ENCODE results near the gene UBAP2L. TPM values are rescaled to one million over a fixed set of nuclear protein-coding genes. Genes with fewer than 3 reads are reported as not detected.
"Not testable (repeated sequence)": the region's sequence is repeated elsewhere in the genome, so short reads cannot be mapped to it uniquely, and the experiment has no call there.

The UBAP2L gene
- total RNA-seq, 1 experiment from 2014 or later = 116 TPM

GRCh38 chr1:154240294-154240833 is 19.6 kb downstream of the UBAP2L start:
- no peak for DNase-seq (ENCODE audit: low read depth)

GRCh38 chr1:154241703-154242351 is 21.1 kb downstream of the UBAP2L start:
- no peak for DNase-seq (ENCODE audit: low read depth)

GRCh38 chr1:154253671-154254070 is 32.9 kb downstream of the UBAP2L start:
- peak; percentile 21 for DNase-seq (ENCODE audit: low read depth)

GRCh38 chr1:154256686-154257085 is 35.9 kb downstream of the UBAP2L start:
- no peak for DNase-seq (ENCODE audit: low read depth)

GRCh38 chr1:154258784-154259183 is 38.0 kb downstream of the UBAP2L start:
- DNase-seq (ENCODE audit: low read depth) = no peak

- no peak for DNase-seq (ENCODE audit: low read depth)
Measured at GRCh38 chr1:154260127-154260526, 39.4 kb downstream of the UBAP2L start.

- DNase-seq (ENCODE audit: low read depth) = no peak
Measured at GRCh38 chr1:154263465-154264332, 42.9 kb downstream of the UBAP2L start.

GRCh38 chr1:154264454-154264853 is 43.7 kb downstream of the UBAP2L start:
- no peak for DNase-seq (ENCODE audit: low read depth)

GRCh38 chr1:154265586-154265985 is 44.8 kb downstream of the UBAP2L start:
- no peak for DNase-seq (ENCODE audit: low read depth)

GRCh38 chr1:154270833-154271232 is 50.1 kb downstream of the UBAP2L start:
- no peak for DNase-seq (ENCODE audit: low read depth)

- peak; percentile 96 for DNase-seq (ENCODE audit: low read depth)
Measured at GRCh38 chr1:154272217-154272998, 51.7 kb downstream of the UBAP2L start, which contains the start of gene HAX1. TSS of gene HAX1 (plus strand) at chr1:154272629. CDS start at chr1:154272724, 95 bp downstream.

- no peak for DNase-seq (ENCODE audit: low read depth)
Measured at GRCh38 chr1:154272999-154273563, 52.3 kb downstream of the UBAP2L start.

- DNase-seq (ENCODE audit: low read depth) = no peak
Measured at GRCh38 chr1:154276797-154277196, 56.0 kb downstream of the UBAP2L start.

GRCh38 chr1:154287591-154287990 is 66.8 kb downstream of the UBAP2L start:
- not testable (repeated sequence) for DNase-seq (ENCODE audit: low read depth)

GRCh38 chr1:154288661-154289060 is 67.9 kb downstream of the UBAP2L start:
- no peak for DNase-seq (ENCODE audit: low read depth)

GRCh38 chr1:154290921-154291320 is 70.2 kb downstream of the UBAP2L start:
- no peak for DNase-seq (ENCODE audit: low read depth)

GRCh38 chr1:154295408-154296235 is 74.9 kb downstream of the UBAP2L start:
- DNase-seq (ENCODE audit: low read depth) = no peak

- DNase-seq (ENCODE audit: low read depth) = no peak
Measured at GRCh38 chr1:154301582-154301981, 80.8 kb downstream of the UBAP2L start.

GRCh38 chr1:154304664-154305337 is 84.0 kb downstream of the UBAP2L start:
- no peak for DNase-seq (ENCODE audit: low read depth)

GRCh38 chr1:154306151-154306550 is 85.4 kb downstream of the UBAP2L start:
- DNase-seq (ENCODE audit: low read depth) = no peak
